Astrocyte of the spinal cord (primary cell): ENCODE measurements around the gene RBM22.
A peak's percentile ranks its signal among the peaks of the same experiment; 100 is the strongest.
"Not testable (repeated sequence)": the region's sequence is repeated elsewhere in the genome, so short reads cannot be mapped to it uniquely, and the experiment has no call there.

Source experiments
- DNase-seq: peaks from one replicate; pipeline ENCODE4 v3.0.0; 2011; ENCODE audit warnings: low read depth, low spot score
- H3K4me3 ChIP-seq: 2 replicates; pipeline ENCODE4 v1.5.1; 2011; ENCODE audit warnings: low read depth, mild to moderate bottlenecking, low read length, moderate library complexity
- CTCF ChIP-seq: IDR thresholded peaks from 2 replicates; pipeline ENCODE4 v1.5.1; 2012; ENCODE audit warnings: low read depth, mild to moderate bottlenecking, low read length, inconsistent platforms
- in situ Hi-C: cut with HindIII; loops from 2 replicates; pipeline ENCODE4 v1.10.0; 2017; ENCODE audit warnings: low sequenced_read_pairs

The RBM22 gene

GRCh38 chr5:150700594-150701377, at the start of gene RBM22:
RBM22 (minus strand) TSS chr5:150701062; CDS start chr5:150700985, 77 bp downstream.
- peak; percentile 63 for TF ChIP-seq CTCF
- DNase-seq: peak; percentile 89
- H3K4me3 ChIP-seq: peak within 1 kb of the TSS; percentile 94
- in situ Hi-C loops: no loop called here

DNA sequence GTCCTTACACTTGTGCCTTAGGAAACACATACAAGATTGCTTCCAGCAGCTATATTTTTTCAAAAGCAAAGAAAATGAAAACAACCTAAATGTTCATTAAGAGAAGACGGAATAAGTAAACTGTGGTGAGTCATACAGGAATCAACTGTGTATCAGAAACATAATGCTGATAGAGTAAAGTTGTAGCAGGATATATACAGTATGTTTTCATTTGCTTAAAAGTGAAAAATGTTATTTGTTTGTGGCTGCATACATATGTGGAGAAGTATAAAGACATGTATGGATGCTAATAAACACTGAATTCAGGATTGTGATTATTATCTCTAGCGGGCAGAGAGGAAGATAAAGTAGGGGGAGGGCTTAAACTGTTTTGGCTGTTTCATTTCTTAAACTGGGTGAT, 49.6 kb upstream of the RBM22 start:
- H3K4me3 ChIP-seq: no peak overlapping the region
- no peak for DNase-seq
- TF ChIP-seq CTCF: no peak
- in situ Hi-C loops: no loop called here

GRCh38 chr5:150743142-150743488, 42.3 kb upstream of the RBM22 start:
- DNase-seq, in situ Hi-C loops, H3K4me3 ChIP-seq: not testable (repeated sequence)

- DNase-seq, H3K4me3 ChIP-seq, in situ Hi-C loops: not testable (repeated sequence)
Measured at GRCh38 chr5:150742455-150743141, 41.7 kb upstream of the RBM22 start.

- in situ Hi-C loops: no loop called here
- H3K4me3 ChIP-seq: no peak overlapping the region
- no peak for DNase-seq
- no peak for TF ChIP-seq CTCF
Measured at GRCh38 chr5:150740992-150741391, 40.1 kb upstream of the RBM22 start.

DNA sequence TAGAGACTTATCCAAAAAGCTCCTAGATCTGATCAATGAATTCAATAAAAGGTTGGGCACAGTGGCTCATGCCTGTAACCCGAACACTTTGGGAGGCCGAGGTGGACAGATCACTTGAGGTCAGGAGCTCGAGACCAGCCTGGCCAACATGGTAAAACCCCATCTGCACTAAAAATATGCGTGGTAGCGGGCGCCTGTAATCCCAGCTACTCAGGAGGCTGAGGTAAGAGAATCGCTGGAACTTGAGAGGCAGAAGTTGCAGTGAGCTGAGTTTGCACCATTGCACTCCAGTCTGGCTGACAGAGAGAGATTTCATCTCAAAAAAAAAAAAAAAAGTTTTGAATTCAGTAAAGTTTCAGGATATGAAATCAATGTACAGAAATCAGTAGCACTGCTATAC, 38.0 kb upstream of the RBM22 start:
- TF ChIP-seq CTCF: no peak
- H3K4me3 ChIP-seq: no peak overlapping the region
- no peak for DNase-seq
- in situ Hi-C loops: no loop called here

- no peak for TF ChIP-seq CTCF
- no peak overlapping the region for H3K4me3 ChIP-seq
- DNase-seq: no peak
- in situ Hi-C loops: no loop called here
Measured at GRCh38 chr5:150734579-150735384, 33.9 kb upstream of the RBM22 start.
